IPS DF 6.9 (cell line): ENCODE measurements around the gene ARHGEF40.

Experiments used
- DNase-seq: peaks from one replicate; pipeline ENCODE4 v3.0.0-alpha.2; 2013; ENCODE audit warnings: low read depth, low spot score
- H3K27ac ChIP-seq: one replicate; pipeline ENCODE4 v1.5.1; 2013; ENCODE audit warnings: low read length, control low read depth
- H3K27me3 ChIP-seq: 2 replicates; pipeline ENCODE4 v1.6.1; 2013; ENCODE audit warnings: mild to moderate bottlenecking, low read length; ENCODE audit not compliant: control insufficient read depth, insufficient read depth
- H3K36me3 ChIP-seq: 2 replicates; pipeline ENCODE4 v1.6.1; 2013; ENCODE audit warnings: low read length; ENCODE audit not compliant: control insufficient read depth, insufficient read depth
- H3K4me1 ChIP-seq: 2 replicates; pipeline ENCODE4 v1.6.1; 2013; ENCODE audit warnings: low read length; ENCODE audit not compliant: control insufficient read depth, insufficient read depth
- H3K4me3 ChIP-seq: 2 replicates; pipeline ENCODE4 v1.5.1; 2013; ENCODE audit warnings: mild to moderate bottlenecking, low read length
- H3K9me3 ChIP-seq: 2 replicates; pipeline ENCODE4 v1.6.1; 2013; ENCODE audit warnings: low read length, inconsistent platforms; ENCODE audit not compliant: control insufficient read depth, insufficient read depth
- WGBS: extraction: QIAGEN DNeasy Blood & Tissue Kit; methylation state at CpG from one replicate; pipeline ENCODE4 v1.1.7; 2013; ENCODE audit warnings: mixed read lengths, missing lambda C conversion rate; ENCODE audit not compliant: insufficient read length, insufficient coverage; 5-methylcytosine and 5-hydroxymethylcytosine counted together

ARHGEF40 gene

GRCh38 chr14:21099596-21099985 is 29.5 kb downstream of the ARHGEF40 start:
- DNase-seq, result no peak
- Histone ChIP-seq H3K27ac (no peak overlapping the region), H3K36me3 (no peaks in the 10 kb centered on the region), H3K27me3 (no peaks in the 10 kb centered on the region), H3K9me3 (no peaks in the 10 kb centered on the region), H3K4me3 (no peak overlapping the region), H3K4me1 (peaks cover 11% of the 10 kb centered on the region)
- WGBS, result no CpG with 5 or more reads among the region's 5 CpGs

DNA sequence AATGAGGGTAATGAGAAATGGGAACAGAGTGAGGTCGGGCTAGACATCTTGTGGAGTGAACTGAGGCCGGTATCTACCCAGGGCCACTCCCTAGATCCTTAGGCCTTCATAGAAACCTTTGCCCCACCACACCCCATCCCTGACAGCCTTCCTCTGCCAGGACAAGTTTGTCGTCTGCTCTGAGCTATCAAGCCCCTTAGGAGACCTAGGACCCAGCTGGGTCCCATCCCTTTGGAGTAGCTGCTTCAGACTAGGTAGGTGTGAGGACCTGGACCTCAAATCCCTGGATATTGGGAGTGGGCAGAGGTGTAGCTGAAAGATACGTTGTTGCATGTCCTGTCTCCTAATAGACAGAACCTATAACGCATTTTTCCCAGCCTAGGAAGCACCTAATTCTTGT is 30.8 kb downstream of the ARHGEF40 start, which contains the start of gene TMEM253:
Gene TMEM253 (plus strand): TSS at position 136 of the 400 bp plus-strand sequence. CDS start 278 bp downstream, outside the sequence.
- no peaks in the 10 kb centered on the region for H3K9me3 ChIP-seq
- H3K27ac ChIP-seq, result no peak within 1 kb of the TSS
- no peak for DNase-seq
- H3K27me3 ChIP-seq, result no peaks in the 10 kb centered on the region
- WGBS, result no CpG with 5 or more reads among the region's 5 CpGs
- no peaks in the 10 kb centered on the region for H3K36me3 ChIP-seq
- H3K4me3 ChIP-seq, result no peak within 1 kb of the TSS
- peaks cover 11% of the 10 kb centered on the region for H3K4me1 ChIP-seq

DNA sequence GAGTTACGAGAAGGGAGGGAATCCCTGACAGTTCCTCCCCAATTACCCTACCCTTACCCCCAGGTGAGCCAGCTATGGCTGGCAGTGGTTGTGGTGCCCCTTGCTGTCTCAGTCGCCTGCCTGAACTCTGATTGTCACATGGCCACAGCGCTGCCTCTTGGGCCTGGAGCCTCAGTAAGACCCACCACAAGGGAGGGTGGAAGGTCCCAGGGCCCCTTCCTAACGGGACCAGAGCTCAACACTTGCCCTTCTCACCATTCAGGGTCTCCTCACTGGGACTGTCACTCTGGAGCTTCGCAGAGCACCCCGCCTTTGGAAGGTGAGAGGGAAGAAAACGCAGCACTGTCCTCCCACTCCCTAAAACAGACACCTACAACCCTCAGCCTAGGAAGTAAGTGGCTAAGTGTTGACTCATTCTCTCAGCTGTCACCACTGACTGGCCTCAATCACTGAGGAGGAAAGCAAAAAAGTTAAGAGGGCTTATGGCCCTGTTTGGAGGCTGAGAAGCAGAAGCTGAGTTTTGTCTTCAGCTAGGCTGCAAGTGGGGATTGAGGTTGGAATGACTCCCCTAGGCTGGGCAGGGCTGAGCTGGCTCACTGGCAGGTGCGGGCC is 31.8 kb downstream of the ARHGEF40 start:
- no peaks in the 10 kb centered on the region for H3K9me3 ChIP-seq
- H3K4me1 ChIP-seq, result peaks cover 13% of the 10 kb centered on the region
- DNase-seq, result no peak
- H3K27ac ChIP-seq, result no peak overlapping the region
- no peaks in the 10 kb centered on the region for H3K36me3 ChIP-seq
- H3K4me3 ChIP-seq, result no peak overlapping the region
- WGBS, result no CpG with 5 or more reads among the region's 8 CpGs
- H3K27me3 ChIP-seq, result no peaks in the 10 kb centered on the region

- H3K4me1 ChIP-seq, result peaks cover 16% of the 10 kb centered on the region
Observed at GRCh38 chr14:21102521-21103410, 32.7 kb downstream of the ARHGEF40 start.

DNA sequence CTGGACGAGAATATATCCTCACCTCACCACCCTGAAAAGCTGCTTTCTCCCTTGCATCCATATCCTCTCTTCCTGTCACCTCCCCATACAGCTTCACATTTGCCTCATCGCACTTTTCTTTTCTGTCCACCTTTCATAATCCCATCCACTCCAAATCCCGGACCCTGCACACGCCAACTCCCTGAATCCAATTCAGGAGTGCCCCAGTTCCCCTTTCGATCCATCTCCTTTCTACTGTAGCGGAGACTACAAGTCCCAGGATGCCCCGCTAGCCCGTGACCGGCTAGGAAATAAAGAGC is 33.3 kb downstream of the ARHGEF40 start:
- Histone ChIP-seq H3K4me1 (peaks cover 16% of the 10 kb centered on the region), H3K27me3 (no peaks in the 10 kb centered on the region), H3K27ac (no peak overlapping the region), H3K9me3 (no peaks in the 10 kb centered on the region), H3K36me3 (no peaks in the 10 kb centered on the region), H3K4me3 (peak overlapping the region; percentile 50; the same call in 1 of the 2 replicates)
- WGBS, result 100% methylated on average over 1 of the region's 9 CpGs
- DNase-seq, result no peak

More at GRCh38 chr14:21102521-21103410, 32.7 kb downstream of the ARHGEF40 start:
- H3K27ac ChIP-seq, result no peak overlapping the region
- H3K36me3 ChIP-seq, result no peaks in the 10 kb centered on the region
- WGBS, result no CpG with 5 or more reads among the region's 9 CpGs
- H3K4me3 ChIP-seq, result peak overlapping the region; percentile 50; the same call in 1 of the 2 replicates
- H3K27me3 ChIP-seq, result no peaks in the 10 kb centered on the region
- DNase-seq, result no peak
- H3K9me3 ChIP-seq, result no peaks in the 10 kb centered on the region

DNA sequence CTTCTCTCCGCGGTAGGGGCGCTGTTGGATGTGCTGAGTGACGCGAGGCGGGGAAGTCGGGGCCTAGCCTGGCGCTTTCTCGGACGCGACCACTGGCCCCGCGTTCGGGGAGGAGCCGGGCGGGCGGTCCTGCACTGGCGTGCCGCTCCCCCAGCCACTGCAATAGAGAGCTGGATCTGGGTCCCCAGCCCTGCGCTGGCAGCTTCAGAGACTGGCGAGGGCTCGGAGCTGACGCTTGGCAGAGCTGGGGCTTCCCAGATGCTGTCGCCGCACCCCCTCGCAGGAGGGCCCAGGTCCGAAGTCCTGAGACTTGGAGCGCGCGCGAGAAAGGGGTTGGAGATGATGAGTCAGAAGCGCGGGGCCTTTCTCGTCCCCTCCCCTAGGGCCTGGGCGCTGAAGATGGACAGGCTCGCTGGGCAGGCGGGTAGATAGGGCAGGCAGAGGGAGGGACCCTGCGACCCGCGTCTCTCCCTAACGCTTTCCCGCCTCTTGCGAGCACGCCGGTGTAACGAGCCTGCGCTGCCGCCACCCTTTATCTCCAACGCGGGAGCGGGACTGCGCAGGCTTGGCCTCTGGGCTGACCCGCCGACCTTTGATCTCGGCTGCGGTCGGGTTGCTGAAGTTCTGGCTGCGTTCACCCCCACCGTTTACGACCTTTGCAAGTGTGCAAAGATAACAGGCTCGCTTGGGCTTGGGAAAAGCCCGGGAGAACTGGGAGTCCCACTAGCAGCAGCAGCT is 33.8 kb downstream of the ARHGEF40 start:
- DNase-seq, result no peak
- WGBS, result no CpG with 5 or more reads among the region's 62 CpGs

GRCh38 chr14:21104448-21105060 is 34.5 kb downstream of the ARHGEF40 start:
- Histone ChIP-seq H3K4me1 (peaks cover 16% of the 10 kb centered on the region), H3K9me3 (no peaks in the 10 kb centered on the region), H3K4me3 (peak overlapping the region; percentile 50; the same call in 1 of the 2 replicates), H3K27me3 (no peaks in the 10 kb centered on the region), H3K36me3 (no peaks in the 10 kb centered on the region), H3K27ac (no peak overlapping the region)
- no CpG with 5 or more reads among the region's 8 CpGs for WGBS
- no peak for DNase-seq

More for the DNA sequence above, 33.8 kb downstream of the ARHGEF40 start:
- H3K36me3 ChIP-seq, result no peaks in the 10 kb centered on the region
- H3K9me3 ChIP-seq, result no peaks in the 10 kb centered on the region
- no peak overlapping the region for H3K27ac ChIP-seq
- H3K27me3 ChIP-seq, result no peaks in the 10 kb centered on the region
- H3K4me3 ChIP-seq, result peak overlapping the region; percentile 50; the same call in 1 of the 2 replicates
- H3K4me1 ChIP-seq, result peaks cover 16% of the 10 kb centered on the region

DNA sequence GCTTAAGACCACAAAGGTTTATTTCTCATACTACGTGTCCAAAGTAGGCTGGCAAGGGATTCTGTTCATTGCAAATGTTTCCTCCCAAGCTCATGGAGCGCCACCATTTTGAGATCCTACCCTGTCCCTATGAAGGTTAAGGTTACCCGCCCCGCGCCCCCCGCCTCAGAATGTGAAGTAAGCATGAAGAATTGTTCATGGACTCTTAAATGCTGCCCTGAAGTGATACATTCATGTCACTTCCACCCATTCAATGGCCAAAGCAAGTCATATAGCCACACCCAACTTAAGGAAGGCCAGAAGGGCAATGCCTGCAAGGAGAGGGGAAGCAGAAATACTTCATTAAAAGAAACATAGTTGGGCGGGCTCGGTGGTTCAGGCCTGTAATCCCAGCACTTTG is 35.0 kb downstream of the ARHGEF40 start:
- WGBS, result no CpG with 5 or more reads among the region's 8 CpGs
- Histone ChIP-seq H3K27me3 (no peaks in the 10 kb centered on the region), H3K9me3 (no peaks in the 10 kb centered on the region), H3K4me3 (no peak overlapping the region), H3K27ac (no peak overlapping the region), H3K4me1 (peaks cover 16% of the 10 kb centered on the region), H3K36me3 (no peaks in the 10 kb centered on the region)
- DNase-seq, result no peak

- Histone ChIP-seq H3K27me3 (no peaks in the 10 kb centered on the region), H3K36me3 (no peaks in the 10 kb centered on the region), H3K27ac (no peak overlapping the region), H3K4me3 (no peak overlapping the region), H3K9me3 (no peaks in the 10 kb centered on the region), H3K4me1 (peaks cover 16% of the 10 kb centered on the region)
- DNase-seq, result no peak
- WGBS, result no CpG with 5 or more reads among the region's 4 CpGs
Observed at GRCh38 chr14:21106176-21106497, 36.0 kb downstream of the ARHGEF40 start.
